Prostate gland (tissue), 2 donors: ENCODE results near the gene RHOT2.

Source experiments
- CTCF ChIP-seq, 4 experiments: fragments of 200-600 bp in 2 of 4; fragments of 450-650 bp in 2 of 4; sonication (generic) in 2 of 4; IDR thresholded peaks; 1 replicate in 3 of 4; 2 replicates in 1 of 4; pipeline ENCODE4 v1.5.1; 2016 to 2019; ENCODE audit warnings: antibody characterized with exemption in 4 of 4, mild to moderate bottlenecking in 2 of 4, moderate library complexity in 2 of 4
- POLR2A ChIP-seq: fragments of 450-650 bp; IDR thresholded peaks from one replicate; pipeline ENCODE4 v1.6.1; 2016; ENCODE audit warnings: antibody characterized with exemption, mild to moderate bottlenecking

DNA sequence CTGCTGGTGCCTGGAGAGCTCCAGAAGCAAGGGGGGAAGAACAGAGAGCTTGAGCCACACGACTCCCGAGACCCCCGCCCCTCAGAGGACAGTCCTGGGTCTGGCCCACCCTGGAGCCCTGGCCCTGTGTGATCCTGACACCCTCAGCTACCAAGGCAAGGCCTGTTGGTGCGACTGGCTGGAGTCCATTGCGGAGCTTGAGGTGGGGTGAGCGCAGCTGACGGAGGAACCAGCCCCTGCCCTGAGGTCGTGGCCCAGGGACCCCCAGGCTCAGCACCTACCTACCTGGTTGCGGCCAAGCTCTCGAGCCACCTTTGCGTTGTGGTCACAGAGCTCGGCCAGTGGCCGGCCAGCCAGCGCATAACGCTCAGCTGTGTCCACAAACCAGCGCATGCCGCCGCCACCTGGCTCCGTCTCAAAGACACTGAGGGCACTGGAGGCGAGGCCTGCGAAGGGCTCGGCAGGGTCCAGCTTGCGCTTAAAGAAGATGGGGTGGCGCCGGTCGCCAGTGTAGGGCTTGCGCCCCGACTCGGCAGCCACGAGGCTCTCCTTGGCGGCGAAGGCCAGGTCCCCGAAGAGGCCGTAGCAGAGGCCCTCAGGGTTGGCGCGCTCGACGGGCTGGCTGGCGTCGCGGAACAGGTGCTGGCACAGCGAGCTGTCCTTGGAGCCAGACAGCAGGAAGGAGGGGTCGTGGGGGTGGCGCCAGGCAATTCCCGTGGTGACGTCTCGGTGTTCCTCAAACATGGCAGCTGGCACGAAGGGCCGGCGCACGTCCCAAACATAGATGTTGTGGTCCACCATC lies 18.7 kb downstream of the RHOT2 start:
- no peak for TF ChIP-seq POLR2A
- TF ChIP-seq CTCF (IDR thresholded peaks at IDR 0.05) = no peak
